SH-SY5Y (cell line): ENCODE measurements around the gene PKP2.

Experiments
- GATA2 ChIP-seq: IDR thresholded peaks from 2 replicates; pipeline ENCODE4 v1.6.1; 2011; ENCODE audit warnings: mild to moderate bottlenecking, low read depth, low read length
- GATA3 ChIP-seq: IDR thresholded peaks from 2 replicates; pipeline ENCODE4 v1.6.1; 2011; ENCODE audit warnings: low read depth, mild to moderate bottlenecking, low read length, moderate library complexity

- TF ChIP-seq GATA2 (no peak), GATA3 (no peak)
These were observed 11.6 kb downstream of the PKP2 start for GRCh38 chr12:32884962-32885361.
